Right atrium auricular region (tissue), 2 donors: ENCODE measurements around the gene LCOR. TPM values are rescaled to one million over a fixed set of nuclear protein-coding genes. Genes with fewer than 3 reads are reported as not detected.
"Not testable (repeated sequence)": the region's sequence is repeated elsewhere in the genome, so short reads cannot be mapped to it uniquely, and the experiment has no call there.

Experiments used
- DNase-seq: peaks from one replicate; pipeline ENCODE4 v3.0.0-alpha.2; 2019; ENCODE audit warnings: low spot score
- H3K27ac ChIP-seq, 2 donors: fragments of 200-600 bp; sonication (generic); 1 replicate in 1 of 2; 2 replicates in 1 of 2; pipeline ENCODE4 v1.5.1; 2016 to 2019
- H3K27me3 ChIP-seq, 2 donors: fragments of 200-600 bp; sonication (generic); one replicate each; pipeline versions ENCODE4 v1.5.1 to v1.6.0; 2017 to 2019
- H3K36me3 ChIP-seq: fragments of 200-600 bp; sonication (generic); one replicate; pipeline ENCODE4 v1.5.1; 2016
- H3K4me1 ChIP-seq, 2 donors: fragments of 200-600 bp; sonication (generic); one replicate each; pipeline versions ENCODE4 v1.5.1 to v1.6.0; 2017 to 2019
- H3K4me3 ChIP-seq, 2 donors: fragments of 200-600 bp; sonication (generic); 1 replicate in 1 of 2; 2 replicates in 1 of 2; pipeline ENCODE4 v1.5.1; 2017 to 2019; ENCODE audit warnings: mild to moderate bottlenecking in 1 of 2, moderate library complexity in 1 of 2
- H3K9me3 ChIP-seq, 2 donors: fragments of 200-600 bp; sonication (generic); one replicate each; pipeline ENCODE4 v1.5.1; 2019
- total RNA-seq, 2 donors: library from RNA; depleted of rRNA; stranded (reverse); fragments of >200 nt; gene quantifications; one replicate each; pipeline ENCODE4 v1.1.0, GENCODE V29; 2016
- TF ChIP-seq, protein P1 (sequence below), 2 donors: fragments of 200-600 bp; sonication (generic); IDR thresholded peaks; one replicate each; pipeline ENCODE4 v1.5.1; 2019; ENCODE audit warnings: antibody characterized with exemption in 2 of 2

LCOR gene
- total RNA-seq, 2 donors from 2014 or later, result 10.2 to 12.2 TPM

DNA sequence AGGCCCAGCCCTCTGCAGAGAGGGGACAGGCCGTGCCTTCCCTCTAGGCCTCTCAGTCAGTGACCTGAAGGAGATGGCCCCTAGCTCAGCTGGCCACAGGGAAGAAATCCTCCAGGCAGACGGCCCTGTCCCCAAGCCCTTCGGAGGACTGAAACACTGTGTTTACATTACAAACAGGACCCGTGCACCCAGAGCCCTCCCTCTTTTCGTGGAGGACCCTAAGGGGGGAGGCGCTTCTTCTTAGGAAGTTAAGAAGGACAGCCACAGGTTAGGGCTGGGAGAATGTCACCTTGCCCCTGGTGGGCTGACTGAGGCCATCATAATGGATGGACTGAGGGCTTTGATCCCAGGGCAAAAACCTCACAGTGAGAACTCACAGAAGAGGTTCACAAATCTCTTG is 198.8 kb downstream of the LCOR start:
- no peak for DNase-seq
- no peaks in the 10 kb centered on the region for H3K9me3 ChIP-seq
- H3K27ac ChIP-seq, result no peak overlapping the region
- no peaks in the 10 kb centered on the region for H3K4me1 ChIP-seq
- no peak overlapping the region for H3K4me3 ChIP-seq
- TF ChIP-seq, protein P1, sequence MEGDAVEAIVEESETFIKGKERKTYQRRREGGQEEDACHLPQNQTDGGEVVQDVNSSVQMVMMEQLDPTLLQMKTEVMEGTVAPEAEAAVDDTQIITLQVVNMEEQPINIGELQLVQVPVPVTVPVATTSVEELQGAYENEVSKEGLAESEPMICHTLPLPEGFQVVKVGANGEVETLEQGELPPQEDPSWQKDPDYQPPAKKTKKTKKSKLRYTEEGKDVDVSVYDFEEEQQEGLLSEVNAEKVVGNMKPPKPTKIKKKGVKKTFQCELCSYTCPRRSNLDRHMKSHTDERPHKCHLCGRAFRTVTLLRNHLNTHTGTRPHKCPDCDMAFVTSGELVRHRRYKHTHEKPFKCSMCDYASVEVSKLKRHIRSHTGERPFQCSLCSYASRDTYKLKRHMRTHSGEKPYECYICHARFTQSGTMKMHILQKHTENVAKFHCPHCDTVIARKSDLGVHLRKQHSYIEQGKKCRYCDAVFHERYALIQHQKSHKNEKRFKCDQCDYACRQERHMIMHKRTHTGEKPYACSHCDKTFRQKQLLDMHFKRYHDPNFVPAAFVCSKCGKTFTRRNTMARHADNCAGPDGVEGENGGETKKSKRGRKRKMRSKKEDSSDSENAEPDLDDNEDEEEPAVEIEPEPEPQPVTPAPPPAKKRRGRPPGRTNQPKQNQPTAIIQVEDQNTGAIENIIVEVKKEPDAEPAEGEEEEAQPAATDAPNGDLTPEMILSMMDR (IDR thresholded peaks at IDR 0.05), result no peak
- no peaks in the 10 kb centered on the region for H3K27me3 ChIP-seq
- H3K36me3 ChIP-seq, result no peaks in the 10 kb centered on the region

DNA sequence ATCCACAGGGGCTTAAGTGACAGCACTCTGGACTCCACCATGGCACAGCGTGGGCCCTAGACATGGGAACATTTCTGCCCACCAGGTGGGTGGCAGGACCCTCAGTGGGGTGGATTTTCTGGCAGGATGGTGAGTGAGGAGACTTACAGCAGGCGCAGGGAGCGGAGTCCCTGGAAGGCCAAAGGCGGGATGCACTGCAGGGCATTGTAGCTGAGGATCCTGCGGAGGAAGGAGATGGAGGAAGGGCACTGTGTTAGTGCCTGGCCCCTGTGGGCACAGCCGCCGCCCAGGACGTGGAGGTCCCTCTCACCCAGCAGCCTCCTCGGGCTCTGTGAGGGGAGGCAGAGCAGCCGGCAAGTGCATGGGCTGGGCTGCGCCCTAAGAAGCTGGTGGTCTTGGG is 199.4 kb downstream of the LCOR start:
- TF ChIP-seq, protein P1 (IDR thresholded peaks at IDR 0.05), result no peak
- H3K27me3 ChIP-seq, result no peaks in the 10 kb centered on the region

DNA sequence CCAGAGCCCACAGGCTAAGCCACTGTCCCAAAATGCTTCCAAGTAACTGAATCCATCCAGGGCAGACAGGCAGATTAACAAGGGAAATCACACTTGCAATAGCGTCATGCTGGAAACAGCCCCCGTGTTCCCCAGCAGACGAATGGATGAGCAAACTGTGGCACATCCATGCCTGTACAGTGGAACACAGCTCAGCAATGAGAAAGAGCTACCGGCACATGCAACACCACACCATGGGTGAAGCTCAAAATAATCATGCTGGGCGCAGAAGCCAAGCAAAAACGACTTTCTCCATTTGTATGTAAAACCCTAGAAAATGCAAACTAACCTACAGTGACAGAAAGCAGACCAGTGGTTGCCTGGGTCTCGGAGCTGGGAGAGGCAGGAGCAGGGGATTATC is 200.5 kb downstream of the LCOR start:
- Histone ChIP-seq H3K4me1 (peaks cover 0 to 9% of the 10 kb centered on the region in 2 donors), H3K4me3 (no peak overlapping the region), H3K36me3 (no peaks in the 10 kb centered on the region), H3K9me3 (no peaks in the 10 kb centered on the region), H3K27me3 (no peaks in the 10 kb centered on the region), H3K27ac (no peak overlapping the region)
- TF ChIP-seq, protein P1 (IDR thresholded peaks at IDR 0.05), result no peak
- no peak for DNase-seq

More for the DNA sequence above, 199.4 kb downstream of the LCOR start:
- Histone ChIP-seq H3K4me1 (no peaks in the 10 kb centered on the region), H3K9me3 (no peaks in the 10 kb centered on the region), H3K4me3 (no peak overlapping the region), H3K27ac (no peak overlapping the region), H3K36me3 (no peaks in the 10 kb centered on the region)
- no peak for DNase-seq

DNA sequence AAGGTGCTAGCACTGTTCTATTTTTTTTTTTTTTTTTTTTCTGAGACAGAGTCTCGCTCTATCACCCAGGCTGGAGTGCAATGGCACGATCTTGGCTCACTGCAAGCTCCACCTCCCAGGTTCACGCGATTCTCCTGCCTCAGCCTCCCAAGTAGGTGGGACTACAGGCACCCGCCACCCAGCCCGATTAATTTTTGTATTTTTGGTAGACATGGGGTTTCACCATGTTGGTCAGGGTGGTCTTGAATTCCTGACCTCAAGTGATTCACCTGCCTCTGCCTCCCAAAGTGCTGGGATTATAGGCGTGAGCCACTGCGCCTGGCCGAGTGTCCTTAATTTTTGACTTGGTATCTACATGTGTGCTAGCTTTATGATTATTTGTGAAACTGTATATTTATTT is 201.7 kb downstream of the LCOR start:
- H3K27me3 ChIP-seq, result not testable (repeated sequence)

DNA sequence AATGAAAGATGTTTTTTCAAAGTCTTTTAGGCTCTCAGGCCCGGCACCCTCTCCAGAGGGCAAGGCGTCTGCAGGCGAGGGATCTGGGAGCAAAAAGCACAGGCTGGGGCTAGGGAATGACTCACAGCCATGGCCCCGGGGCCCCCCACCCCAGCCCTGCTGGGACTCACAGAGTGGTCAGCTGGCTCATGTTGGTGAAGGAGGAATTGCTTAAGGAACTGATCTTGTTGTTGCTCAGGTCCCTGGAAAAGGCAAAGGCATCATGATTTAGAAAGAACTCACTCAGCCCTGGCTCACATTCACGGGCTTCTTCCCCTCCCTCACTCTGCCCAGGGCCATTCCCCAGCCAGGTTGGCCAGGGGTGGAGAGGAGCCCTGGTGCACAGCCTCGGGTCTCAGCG is 202.2 kb downstream of the LCOR start:
- no peaks in the 10 kb centered on the region for H3K27me3 ChIP-seq
- TF ChIP-seq, protein P1 (IDR thresholded peaks at IDR 0.05), result no peak
- H3K9me3 ChIP-seq, result no peaks in the 10 kb centered on the region
- peaks cover 0 to 15% of the 10 kb centered on the region in 2 donors for H3K4me1 ChIP-seq
- no peak for DNase-seq
- H3K27ac ChIP-seq, result no peak overlapping the region
- H3K4me3 ChIP-seq, result no peak overlapping the region
- no peaks in the 10 kb centered on the region for H3K36me3 ChIP-seq

More for the DNA sequence above, 201.7 kb downstream of the LCOR start:
- not testable (repeated sequence) for H3K9me3 ChIP-seq, H3K4me3 ChIP-seq, H3K27ac ChIP-seq, DNase-seq, H3K36me3 ChIP-seq
- peaks cover 0 to 15% of the 10 kb centered on the region in 2 donors for H3K4me1 ChIP-seq

DNA sequence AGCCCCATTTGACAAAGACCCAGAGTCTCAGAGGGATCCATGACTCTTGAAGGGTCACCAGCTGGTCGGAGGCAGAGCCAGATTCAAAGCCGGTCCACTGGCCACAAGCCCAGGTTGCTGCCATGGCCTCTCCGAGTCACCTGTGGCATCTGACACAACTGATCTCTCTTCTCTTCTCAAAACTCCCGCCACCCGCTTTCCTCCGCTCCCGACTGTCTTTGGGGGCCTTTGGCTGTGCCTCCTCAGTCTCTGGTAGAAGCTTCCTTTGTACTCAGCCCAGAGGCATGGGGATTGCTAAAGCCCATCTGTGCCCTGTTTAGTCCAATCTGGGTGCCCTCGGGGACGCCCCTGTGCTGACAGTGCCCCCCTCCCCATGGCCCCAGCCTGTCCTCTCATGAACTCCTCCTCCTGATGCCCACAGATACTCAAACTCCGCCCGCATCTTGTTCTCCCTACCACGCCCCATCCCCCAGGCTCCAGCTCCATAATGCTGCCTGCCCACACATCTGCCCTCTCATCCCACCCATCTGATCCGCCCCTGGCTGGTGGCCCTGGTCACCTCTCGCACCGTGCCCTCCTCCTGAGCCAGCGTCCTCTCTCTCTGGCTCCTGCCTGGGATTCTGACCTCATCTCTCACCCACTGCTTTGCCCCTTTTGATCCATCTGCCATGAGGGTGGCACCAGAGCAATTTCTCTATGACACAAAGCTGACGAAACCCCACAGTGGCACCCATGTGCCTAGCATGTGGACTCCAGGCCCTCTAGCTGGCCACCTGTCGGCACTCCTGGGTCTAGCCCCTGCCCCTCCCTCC is 203.1 kb downstream of the LCOR start:
- TF ChIP-seq, protein P1 (IDR thresholded peaks at IDR 0.05), result no peak
- Histone ChIP-seq H3K36me3 (no peaks in the 10 kb centered on the region), H3K9me3 (no peaks in the 10 kb centered on the region), H3K27ac (no peak overlapping the region), H3K27me3 (no peaks in the 10 kb centered on the region), H3K4me1 (peaks cover 0 to 15% of the 10 kb centered on the region in 2 donors), H3K4me3 (no peak overlapping the region)
- no peak for DNase-seq
